Astrocyte (in vitro differentiated cells and primary cell): ENCODE results near the gene PYURF. TPM values are rescaled to one million over a fixed set of nuclear protein-coding genes. Genes with fewer than 3 reads are reported as not detected.

Experiments
- DNase-seq: peaks from one replicate; pipeline ENCODE4 v3.0.0-alpha.2; 2010; ENCODE audit warnings: low read depth
- FAIRE-seq: peaks from 2 replicates; lab custom pipeline; 2011; peaks lifted over from hg19 to GRCh38; lab: Jason Lieb, UNC
- H2AFZ ChIP-seq: 2 replicates; pipeline ENCODE4 v1.6.0; 2012; ENCODE audit warnings: low read depth, low read length, inconsistent platforms
- H3K27ac ChIP-seq: 2 replicates; pipeline ENCODE4 v1.5.1; 2011; ENCODE audit warnings: low read depth, low read length, inconsistent platforms
- H3K27me3 ChIP-seq: 2 replicates; pipeline ENCODE4 v1.6.0; 2011; ENCODE audit warnings: low read length, inconsistent platforms; ENCODE audit not compliant: insufficient read depth
- H3K36me3 ChIP-seq: 2 replicates; pipeline ENCODE4 v1.5.1; 2011; ENCODE audit warnings: low read length, inconsistent platforms; ENCODE audit not compliant: insufficient read depth
- H3K4me1 ChIP-seq: 2 replicates; pipeline ENCODE4 v1.5.1; 2011; ENCODE audit warnings: low read length, inconsistent platforms; ENCODE audit not compliant: insufficient read depth
- H3K4me2 ChIP-seq: 2 replicates; pipeline ENCODE4 v1.6.0; 2012; ENCODE audit warnings: low read length, inconsistent platforms
- H3K4me3 ChIP-seq: 2 replicates; pipeline ENCODE4 v1.5.1; 2011; ENCODE audit warnings: low read depth, mild to moderate bottlenecking, low read length, inconsistent platforms; ENCODE audit not compliant: insufficient read depth
- H3K79me2 ChIP-seq: 2 replicates; pipeline ENCODE4 v1.6.0; 2012; ENCODE audit warnings: mild to moderate bottlenecking, low read length, inconsistent platforms; ENCODE audit not compliant: insufficient read depth
- H3K9ac ChIP-seq: 2 replicates; pipeline ENCODE4 v1.6.0; 2012; ENCODE audit warnings: mild to moderate bottlenecking, low read length, inconsistent platforms
- H3K9me3 ChIP-seq: 2 replicates; pipeline ENCODE4 v1.5.1; 2012; ENCODE audit warnings: low read depth, mild to moderate bottlenecking, low read length, inconsistent platforms; ENCODE audit not compliant: insufficient read depth
- H4K20me1 ChIP-seq: 2 replicates; pipeline ENCODE4 v1.6.0; 2012; ENCODE audit warnings: low read length, inconsistent platforms; ENCODE audit not compliant: insufficient read depth
- H3K27ac Mint-ChIP-seq: one replicate; pipeline ENCODE4 v1.8.0; 2021; ENCODE audit warnings: mild to moderate bottlenecking, mixed read lengths; ENCODE audit not compliant: unreplicated experiment
- H3K27me3 Mint-ChIP-seq: one replicate; pipeline ENCODE4 v1.8.0; 2021; ENCODE audit warnings: low read depth, mixed read lengths; ENCODE audit not compliant: unreplicated experiment
- H3K36me3 Mint-ChIP-seq: one replicate; pipeline ENCODE4 v1.8.0; 2021; ENCODE audit warnings: low read depth, mixed read lengths; ENCODE audit not compliant: unreplicated experiment
- H3K4me1 Mint-ChIP-seq: one replicate; pipeline ENCODE4 v1.8.0; 2021; ENCODE audit warnings: low read depth, mixed read lengths; ENCODE audit not compliant: unreplicated experiment
- H3K4me3 Mint-ChIP-seq: one replicate; pipeline ENCODE4 v1.8.0; 2021; ENCODE audit warnings: mild to moderate bottlenecking, moderate library complexity, mixed read lengths; ENCODE audit not compliant: unreplicated experiment
- H3K9me3 Mint-ChIP-seq: one replicate; pipeline ENCODE4 v1.8.0; 2021; ENCODE audit warnings: mild to moderate bottlenecking, mixed read lengths; ENCODE audit not compliant: unreplicated experiment
- EZH2 ChIP-seq: IDR thresholded peaks from 2 replicates; pipeline ENCODE4 v1.6.1; 2012; ENCODE audit warnings: mild to moderate bottlenecking, low read length, inconsistent platforms; ENCODE audit not compliant: insufficient read depth
- total RNA-seq: library from RNA; stranded (reverse); gene quantifications from 2 replicates; pipeline ENCODE4 v1.2.1, GENCODE V29; 2021
- TF ChIP-seq, protein P1 (sequence below): IDR thresholded peaks from 2 replicates; pipeline ENCODE4 v1.5.1; 2011; ENCODE audit warnings: low read depth, mild to moderate bottlenecking, inconsistent platforms, low read length, moderate library complexity; ENCODE audit not compliant: insufficient read depth

The PYURF gene
- total RNA-seq, 1 donor from 2014 or later = 51.6 TPM

DNA sequence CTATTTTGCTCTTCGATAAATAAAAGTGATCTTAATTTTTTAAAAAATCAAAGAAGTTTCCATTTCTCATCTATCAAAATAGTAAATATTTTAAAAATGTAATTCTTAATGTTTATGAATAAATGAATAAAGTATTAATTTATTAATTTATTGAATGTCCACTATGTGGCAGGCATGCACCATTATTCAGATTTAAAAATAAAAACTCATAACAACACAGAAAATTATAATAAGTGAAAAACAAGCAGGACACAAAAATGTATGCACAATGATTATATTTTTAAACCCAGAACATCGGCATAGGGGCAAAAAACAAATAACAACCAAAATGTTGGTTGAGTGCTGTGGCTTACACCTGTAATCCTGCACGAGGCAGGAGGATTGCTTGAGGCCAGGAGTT is 5.3 kb upstream of the PYURF start:
- Histone ChIP-seq H3K79me2 (peaks cover 10% of the 10 kb centered on the region), H3K9me3 (no peaks in the 10 kb centered on the region), H3K4me3 (no peak overlapping the region), H3K27ac (no peak overlapping the region), H3K4me1 (peaks cover 12% of the 10 kb centered on the region), H3K4me2 (no peak overlapping the region), H2AFZ (no peak overlapping the region), H3K36me3 (no peaks in the 10 kb centered on the region), H3K27me3 (no peaks in the 10 kb centered on the region), H3K9ac (no peak overlapping the region), H4K20me1 (no peaks in the 10 kb centered on the region)
- no peak overlapping the region for H3K4me3 Mint-ChIP-seq
- FAIRE-seq (no peak), DNase-seq (no peak)
- no peaks in the 10 kb centered on the region for H3K36me3 Mint-ChIP-seq
- H3K27ac Mint-ChIP-seq = no peak overlapping the region
- no peaks in the 10 kb centered on the region for H3K27me3 Mint-ChIP-seq
- peaks cover 10% of the 10 kb centered on the region for H3K4me1 Mint-ChIP-seq
- TF ChIP-seq, protein P1, sequence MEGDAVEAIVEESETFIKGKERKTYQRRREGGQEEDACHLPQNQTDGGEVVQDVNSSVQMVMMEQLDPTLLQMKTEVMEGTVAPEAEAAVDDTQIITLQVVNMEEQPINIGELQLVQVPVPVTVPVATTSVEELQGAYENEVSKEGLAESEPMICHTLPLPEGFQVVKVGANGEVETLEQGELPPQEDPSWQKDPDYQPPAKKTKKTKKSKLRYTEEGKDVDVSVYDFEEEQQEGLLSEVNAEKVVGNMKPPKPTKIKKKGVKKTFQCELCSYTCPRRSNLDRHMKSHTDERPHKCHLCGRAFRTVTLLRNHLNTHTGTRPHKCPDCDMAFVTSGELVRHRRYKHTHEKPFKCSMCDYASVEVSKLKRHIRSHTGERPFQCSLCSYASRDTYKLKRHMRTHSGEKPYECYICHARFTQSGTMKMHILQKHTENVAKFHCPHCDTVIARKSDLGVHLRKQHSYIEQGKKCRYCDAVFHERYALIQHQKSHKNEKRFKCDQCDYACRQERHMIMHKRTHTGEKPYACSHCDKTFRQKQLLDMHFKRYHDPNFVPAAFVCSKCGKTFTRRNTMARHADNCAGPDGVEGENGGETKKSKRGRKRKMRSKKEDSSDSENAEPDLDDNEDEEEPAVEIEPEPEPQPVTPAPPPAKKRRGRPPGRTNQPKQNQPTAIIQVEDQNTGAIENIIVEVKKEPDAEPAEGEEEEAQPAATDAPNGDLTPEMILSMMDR = no peak
- no peak for TF ChIP-seq EZH2
- H3K9me3 Mint-ChIP-seq = no peaks in the 10 kb centered on the region

GRCh38 chr4:88527787-88528186 is 4.2 kb upstream of the PYURF start:
- TF ChIP-seq, protein P1 = no peak
- no peak for TF ChIP-seq EZH2
- FAIRE-seq = no peak
- H3K36me3 ChIP-seq = no peaks in the 10 kb centered on the region
- H3K9me3 ChIP-seq = no peaks in the 10 kb centered on the region
- Mint-ChIP-seq H3K9me3 (no peaks in the 10 kb centered on the region), H3K36me3 (no peaks in the 10 kb centered on the region), H3K4me1 (peaks cover 6% of the 10 kb centered on the region), H3K27me3 (no peaks in the 10 kb centered on the region), H3K4me3 (no peak overlapping the region), H3K27ac (no peak overlapping the region)
- no peak overlapping the region for H3K4me2 ChIP-seq
- H3K27me3 ChIP-seq = no peaks in the 10 kb centered on the region
- H3K79me2 ChIP-seq = peaks cover 21% of the 10 kb centered on the region
- no peak overlapping the region for H3K27ac ChIP-seq
- no peak overlapping the region for H2AFZ ChIP-seq
- peaks cover under 1% of the 10 kb centered on the region for H4K20me1 ChIP-seq
- DNase-seq = no peak
- H3K4me3 ChIP-seq = no peak overlapping the region
- H3K9ac ChIP-seq = no peak overlapping the region
- peaks cover 8% of the 10 kb centered on the region for H3K4me1 ChIP-seq

GRCh38 chr4:88526221-88526815 is 2.7 kb upstream of the PYURF start:
- no peak for DNase-seq
- Histone ChIP-seq H3K4me2 (no peak overlapping the region), H2AFZ (no peak overlapping the region), H3K9me3 (no peaks in the 10 kb centered on the region), H3K4me3 (no peak overlapping the region), H3K36me3 (peaks cover 6% of the 10 kb centered on the region), H3K27me3 (no peaks in the 10 kb centered on the region), H3K79me2 (peaks cover 36% of the 10 kb centered on the region), H3K4me1 (peaks cover 8% of the 10 kb centered on the region), H3K9ac (no peak overlapping the region), H3K27ac (no peak overlapping the region), H4K20me1 (peaks cover 15% of the 10 kb centered on the region)
- H3K27me3 Mint-ChIP-seq = no peaks in the 10 kb centered on the region
- H3K9me3 Mint-ChIP-seq = no peaks in the 10 kb centered on the region
- FAIRE-seq = no peak
- no peak for TF ChIP-seq EZH2
- TF ChIP-seq, protein P1 = peak; percentile 5
- H3K4me1 Mint-ChIP-seq = peaks cover 11% of the 10 kb centered on the region
- no peak overlapping the region for H3K4me3 Mint-ChIP-seq
- no peak overlapping the region for H3K27ac Mint-ChIP-seq
- no peaks in the 10 kb centered on the region for H3K36me3 Mint-ChIP-seq
